Panc1 (cell line): ENCODE data around the gene RXFP2. TPM values are rescaled to one million over a fixed set of nuclear protein-coding genes. Genes with fewer than 3 reads are reported as not detected.

Experiments used
- ATAC-seq: fragments of 200-7000 bp; cut with Tn5 transposase; 2 replicates; pipeline ENCODE4 v1.9.1; 2020; ENCODE audit warnings: mild to moderate bottlenecking, moderate library complexity
- BruUV-seq: library from RNA; stranded (reverse); fragments of 400-500 nt; replicated peaks from 2 replicates; lab custom pipeline; 2021; lab: Mats Ljungman, UMichigan
- CTCF ChIA-PET: fragments of 300-600 bp; sonication (Branson Sonifier 250); formaldehyde crosslinking; loops from one replicate; lab custom pipeline; 2022; ENCODE audit warnings: antibody characterized with exemption; lab: Charles Lee
- POLR2A ChIA-PET: fragments of 300-600 bp; sonication (Branson Sonifier 250); formaldehyde crosslinking; loops from one replicate; lab custom pipeline; 2022; ENCODE audit warnings: antibody characterized with exemption; lab: Charles Lee
- DNase-seq: peaks from one replicate; pipeline ENCODE4 v3.0.0-alpha.2; 2010; ENCODE audit warnings: low read depth, low spot score
- H3K27ac ChIP-seq: 2 replicates; pipeline ENCODE4 v1.5.1; 2011; ENCODE audit warnings: mild to moderate bottlenecking, low read length, inconsistent platforms
- H3K27me3 ChIP-seq: fragments of 200-500 bp; sonication (Bioruptor generic); 2 replicates; pipeline ENCODE4 v1.6.0; 2014; ENCODE audit warnings: low read length, inconsistent platforms; ENCODE audit not compliant: control insufficient read depth, insufficient read depth
- H3K36me3 ChIP-seq: fragments of 200-500 bp; sonication (Bioruptor generic); 2 replicates; pipeline ENCODE4 v1.5.1; 2014; ENCODE audit warnings: inconsistent platforms, mild to moderate bottlenecking, low read length, moderate library complexity; ENCODE audit not compliant: control insufficient read depth, insufficient read depth
- H3K4me1 ChIP-seq: 2 replicates; pipeline ENCODE4 v1.5.1; 2011; ENCODE audit warnings: inconsistent platforms, mild to moderate bottlenecking, low read length, moderate library complexity; ENCODE audit not compliant: control insufficient read depth, insufficient read depth
- H3K4me3 ChIP-seq, 2 experiments: 2 replicates each; pipeline ENCODE4 v1.5.1; 2011 to 2012; ENCODE audit warnings: low read depth in 2 of 2, low read length in 2 of 2, mild to moderate bottlenecking in 2 of 2, inconsistent platforms in 1 of 2, moderate library complexity in 1 of 2
- H3K9me3 ChIP-seq: fragments of 200-500 bp; sonication (Bioruptor generic); 2 replicates; pipeline ENCODE4 v1.5.1; 2014; ENCODE audit warnings: low read depth, mild to moderate bottlenecking, inconsistent platforms, low read length, moderate library complexity; ENCODE audit not compliant: control insufficient read depth, insufficient read depth
- CTCF ChIP-seq: fragments of 450-650 bp; IDR thresholded peaks from 2 replicates; pipeline ENCODE4 v1.5.1; 2017; ENCODE audit warnings: mild to moderate bottlenecking
- POLR2AphosphoS5 ChIP-seq: IDR thresholded peaks from 2 replicates; pipeline ENCODE4 v1.6.1; 2012; ENCODE audit warnings: mild to moderate bottlenecking, low read depth, low read length, moderate library complexity
- REST ChIP-seq, 2 experiments: IDR thresholded peaks; 2 replicates each; pipeline ENCODE4 v1.6.1; 2011 to 2012; ENCODE audit warnings: low read depth in 2 of 2, control low read depth in 1 of 2, low read length in 1 of 2, mild to moderate bottlenecking in 1 of 2, moderate library complexity in 1 of 2; ENCODE audit not compliant: insufficient read depth in 1 of 2
- SIN3A ChIP-seq: IDR thresholded peaks from 2 replicates; pipeline ENCODE4 v1.6.1; 2012; ENCODE audit warnings: low read depth, mild to moderate bottlenecking, low read length, moderate library complexity, borderline replicate concordance; ENCODE audit not compliant: insufficient read depth
- TCF7L2 ChIP-seq: IDR thresholded peaks from 2 replicates; pipeline ENCODE4 v1.6.1; 2011; ENCODE audit warnings: mild to moderate bottlenecking, low read depth, low read length, inconsistent platforms
- in situ Hi-C: cut with HindIII; loops from 2 replicates; pipeline ENCODE4 v1.10.0; 2016; ENCODE audit warnings: low sequenced_read_pairs, low pct_unique_long_range_greater_than_20kb
- intact Hi-C: fragments of 100-400 bp; cut with micrococcal nuclease; formaldehyde crosslinking; loops from one replicate; pipeline ENCODE4 v1.10.0; 2022; ENCODE audit not compliant: unreplicated experiment
- total RNA-seq: library from RNA; stranded (reverse); gene quantifications from one replicate; pipeline ENCODE4 v1.2.1, GENCODE V29; 2021; ENCODE audit not compliant: unreplicated experiment

The RXFP2 gene
- total RNA-seq, 1 experiment from 2014 or later: not detected

GRCh38 chr13:31815361-31816144, 76.2 kb downstream of the RXFP2 start:
- Histone ChIP-seq H3K27ac (no peak overlapping the region), H3K36me3 (no peaks in the 10 kb centered on the region), H3K27me3 (no peaks in the 10 kb centered on the region), H3K9me3 (no peaks in the 10 kb centered on the region; the same call in 1 of the 2 replicates), H3K4me1 (no peaks in the 10 kb centered on the region), H3K4me3 (no peak overlapping the region)
- TF ChIP-seq POLR2AphosphoS5: no peak
- no peak for TF ChIP-seq REST (IDR thresholded peaks at IDR 0.05; ENCODE audit: insufficient read depth in 1 of 2, low read depth in 2 of 2, low read length in 1 of 2)
- TF ChIP-seq SIN3A: no peak
- TF ChIP-seq CTCF: no peak
- TF ChIP-seq TCF7L2: no peak
- in situ Hi-C loops (no loop called here), intact Hi-C loops (no loop called here)
- ChIA-PET CTCF (no interaction called here), POLR2A (no interaction called here)
- BruUV-seq: no TSS peak
- no peak for ATAC-seq
- DNase-seq: no peak

- H3K36me3 ChIP-seq: no peaks in the 10 kb centered on the region
- CTCF ChIA-PET: interaction anchor here (0.7 kb wide), 1 partner anchor 733 kb away, joined by 3 read pairs; no protein-coding TSS in a partner anchor
- intact Hi-C loops: no loop called here
These were observed 78.9 kb downstream of the RXFP2 start for GRCh38 chr13:31818236-31818635.

More at GRCh38 chr13:31818236-31818635, 78.9 kb downstream of the RXFP2 start:
- no peak overlapping the region for H3K27ac ChIP-seq
- no peak for ATAC-seq
- no peak overlapping the region for H3K4me3 ChIP-seq
- in situ Hi-C loops: no loop called here
- H3K4me1 ChIP-seq: no peaks in the 10 kb centered on the region
- no peak for DNase-seq
- no peaks in the 10 kb centered on the region; the same call in 1 of the 2 replicates for H3K9me3 ChIP-seq
- POLR2A ChIA-PET: no interaction called here
- TF ChIP-seq CTCF (no peak), POLR2AphosphoS5 (no peak), TCF7L2 (no peak), REST (IDR thresholded peaks at IDR 0.05; ENCODE audit: insufficient read depth in 1 of 2, low read depth in 2 of 2, low read length in 1 of 2) (no peak), SIN3A (no peak)
- no peaks in the 10 kb centered on the region for H3K27me3 ChIP-seq
- BruUV-seq: no TSS peak
